Activated CD8-positive, alpha-beta T cell treated with anti-CD3 and anti-CD28 coated beads for 36 hours (primary cell): ENCODE data around the gene STXBP6. TPM values are rescaled to one million over a fixed set of nuclear protein-coding genes. Genes with fewer than 3 reads are reported as not detected.

Source experiments
- ATAC-seq: fragments of 200-7000 bp; cut with Tn5 transposase; one replicate; pipeline ENCODE4 v1.10.0; 2021; ENCODE audit warnings: mild to moderate bottlenecking, moderate library complexity
- CTCF ChIA-PET: fragments of 350-600 bp; sonication (Branson Sonifier 250); formaldehyde crosslinking; loops from one replicate; lab custom pipeline; 2021; ENCODE audit warnings: antibody characterized with exemption; lab: Charles Lee
- POLR2A ChIA-PET: fragments of 350-600 bp; sonication (Branson Sonifier 250); formaldehyde crosslinking; loops from one replicate; lab custom pipeline; 2021; ENCODE audit warnings: antibody characterized with exemption; lab: Charles Lee
- DNase-seq: peaks from one replicate; pipeline ENCODE4 v3.0.0-alpha.2; 2020
- H3K27ac Mint-ChIP-seq: one replicate; pipeline ENCODE4 v1.8.0; 2021; ENCODE audit warnings: mild to moderate bottlenecking, mixed read lengths
- H3K27me3 Mint-ChIP-seq: one replicate; pipeline ENCODE4 v1.8.0; 2021; ENCODE audit warnings: mixed read lengths
- H3K36me3 Mint-ChIP-seq: one replicate; pipeline ENCODE4 v1.8.0; 2021; ENCODE audit warnings: low read depth, mixed read lengths
- H3K4me1 Mint-ChIP-seq: one replicate; pipeline ENCODE4 v1.8.0; 2021; ENCODE audit warnings: low read depth, mixed read lengths
- H3K4me3 Mint-ChIP-seq: one replicate; pipeline ENCODE4 v1.8.0; 2021; ENCODE audit warnings: mild to moderate bottlenecking, moderate library complexity, mixed read lengths
- H3K9me3 Mint-ChIP-seq: one replicate; pipeline ENCODE4 v1.8.0; 2021; ENCODE audit warnings: mixed read lengths
- intact Hi-C: fragments of 100-400 bp; cut with micrococcal nuclease; formaldehyde crosslinking; loops from one replicate; pipeline ENCODE4 v1.10.0; 2022
- total RNA-seq, 2 experiments: library from RNA; stranded (reverse); gene quantifications; one replicate each; pipeline ENCODE4 v1.2.3, GENCODE V29; 2021
- TF ChIP-seq, protein P1 (sequence below): fragments of 200-600 bp; IDR thresholded peaks from one replicate; pipeline ENCODE4 v1.8.0; 2022; ENCODE audit warnings: antibody characterized with exemption, mild to moderate bottlenecking

The STXBP6 gene
- total RNA-seq, 2 experiments from 2014 or later = not detected

DNA sequence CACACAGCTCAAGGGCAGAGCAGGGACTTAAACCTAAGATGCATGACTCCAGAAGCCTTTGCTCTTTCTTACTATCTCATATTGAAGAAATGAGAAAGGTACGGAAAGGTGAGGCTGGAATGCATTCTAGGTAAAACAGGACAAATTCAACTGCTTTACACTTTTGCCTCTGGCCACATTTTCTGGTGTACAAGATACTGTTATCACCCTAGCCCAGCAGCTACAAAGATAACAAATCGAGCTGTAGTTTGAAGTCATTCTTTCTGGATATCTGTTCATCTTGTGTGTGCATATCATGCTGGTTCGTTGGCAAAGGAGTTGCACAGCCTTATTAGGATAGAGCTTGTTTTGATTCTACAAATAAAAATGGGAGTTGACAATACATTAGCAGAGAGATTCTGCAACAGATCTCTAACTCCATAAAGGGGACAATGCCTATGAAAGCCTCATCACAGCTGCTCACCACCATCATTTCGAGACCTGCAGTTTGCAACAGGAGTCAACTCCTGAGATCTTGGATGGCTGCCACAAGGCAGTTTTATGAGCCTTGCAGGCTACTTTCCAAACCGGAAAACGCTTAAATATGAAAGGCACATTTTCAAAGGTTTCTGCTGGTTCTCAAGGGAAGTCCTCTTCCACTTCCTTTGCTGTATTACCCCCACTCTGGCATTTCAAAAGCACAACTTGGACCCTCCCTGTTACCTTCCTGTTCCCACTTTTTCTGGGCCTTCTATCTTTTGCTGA lies 64.9 kb downstream of the STXBP6 start:
- CTCF ChIA-PET = no interaction called here
- intact Hi-C loops = no loop called here
- TF ChIP-seq, protein P1, sequence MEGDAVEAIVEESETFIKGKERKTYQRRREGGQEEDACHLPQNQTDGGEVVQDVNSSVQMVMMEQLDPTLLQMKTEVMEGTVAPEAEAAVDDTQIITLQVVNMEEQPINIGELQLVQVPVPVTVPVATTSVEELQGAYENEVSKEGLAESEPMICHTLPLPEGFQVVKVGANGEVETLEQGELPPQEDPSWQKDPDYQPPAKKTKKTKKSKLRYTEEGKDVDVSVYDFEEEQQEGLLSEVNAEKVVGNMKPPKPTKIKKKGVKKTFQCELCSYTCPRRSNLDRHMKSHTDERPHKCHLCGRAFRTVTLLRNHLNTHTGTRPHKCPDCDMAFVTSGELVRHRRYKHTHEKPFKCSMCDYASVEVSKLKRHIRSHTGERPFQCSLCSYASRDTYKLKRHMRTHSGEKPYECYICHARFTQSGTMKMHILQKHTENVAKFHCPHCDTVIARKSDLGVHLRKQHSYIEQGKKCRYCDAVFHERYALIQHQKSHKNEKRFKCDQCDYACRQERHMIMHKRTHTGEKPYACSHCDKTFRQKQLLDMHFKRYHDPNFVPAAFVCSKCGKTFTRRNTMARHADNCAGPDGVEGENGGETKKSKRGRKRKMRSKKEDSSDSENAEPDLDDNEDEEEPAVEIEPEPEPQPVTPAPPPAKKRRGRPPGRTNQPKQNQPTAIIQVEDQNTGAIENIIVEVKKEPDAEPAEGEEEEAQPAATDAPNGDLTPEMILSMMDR = no peak
- no peak overlapping the region for H3K4me3 Mint-ChIP-seq
- no peaks in the 10 kb centered on the region for H3K36me3 Mint-ChIP-seq
- H3K27me3 Mint-ChIP-seq = peaks cover 5% of the 10 kb centered on the region
- no peaks in the 10 kb centered on the region for H3K4me1 Mint-ChIP-seq
- ATAC-seq (no peak), DNase-seq (no peak)
- H3K9me3 Mint-ChIP-seq = no peaks in the 10 kb centered on the region
- no peak overlapping the region for H3K27ac Mint-ChIP-seq
- POLR2A ChIA-PET = no interaction called here

DNA sequence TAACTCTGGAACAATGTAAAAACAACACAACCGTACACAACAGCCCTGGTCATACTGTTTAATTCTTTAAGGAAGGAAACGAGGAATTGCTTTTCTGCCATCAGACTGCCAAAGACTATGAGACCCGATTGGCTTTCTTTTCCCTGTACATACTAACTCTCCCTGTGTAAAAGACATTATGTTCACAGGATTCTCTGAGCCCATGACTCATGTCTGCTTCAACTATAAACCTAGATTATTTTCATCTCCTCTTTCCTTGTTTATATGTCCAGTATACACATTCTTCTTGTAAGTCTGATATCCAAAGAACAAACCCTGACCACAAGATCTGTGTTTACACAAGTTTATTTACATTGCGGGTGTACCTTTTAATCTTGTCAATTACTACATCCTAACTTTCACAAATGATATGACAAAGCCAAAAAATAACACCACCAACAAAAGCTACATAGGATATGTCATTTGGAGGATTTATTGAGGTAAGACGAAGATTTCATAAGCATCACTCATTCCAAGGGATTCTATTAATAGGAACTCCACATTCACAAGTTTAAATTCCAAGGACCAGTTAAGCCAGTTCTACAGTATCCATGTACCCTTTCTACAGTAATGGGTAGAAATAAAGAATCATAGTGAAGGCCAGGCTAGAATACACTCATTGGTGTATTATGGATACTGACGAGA lies 67.3 kb downstream of the STXBP6 start:
- Mint-ChIP-seq H3K4me1 (no peaks in the 10 kb centered on the region), H3K27me3 (peaks cover 7% of the 10 kb centered on the region), H3K9me3 (no peaks in the 10 kb centered on the region), H3K36me3 (no peaks in the 10 kb centered on the region), H3K4me3 (no peak overlapping the region), H3K27ac (no peak overlapping the region)
- CTCF ChIA-PET = no interaction called here
- DNase-seq = no peak
- intact Hi-C loops = no loop called here
- TF ChIP-seq, protein P1 = no peak
- POLR2A ChIA-PET = no interaction called here
- no peak for ATAC-seq

DNA sequence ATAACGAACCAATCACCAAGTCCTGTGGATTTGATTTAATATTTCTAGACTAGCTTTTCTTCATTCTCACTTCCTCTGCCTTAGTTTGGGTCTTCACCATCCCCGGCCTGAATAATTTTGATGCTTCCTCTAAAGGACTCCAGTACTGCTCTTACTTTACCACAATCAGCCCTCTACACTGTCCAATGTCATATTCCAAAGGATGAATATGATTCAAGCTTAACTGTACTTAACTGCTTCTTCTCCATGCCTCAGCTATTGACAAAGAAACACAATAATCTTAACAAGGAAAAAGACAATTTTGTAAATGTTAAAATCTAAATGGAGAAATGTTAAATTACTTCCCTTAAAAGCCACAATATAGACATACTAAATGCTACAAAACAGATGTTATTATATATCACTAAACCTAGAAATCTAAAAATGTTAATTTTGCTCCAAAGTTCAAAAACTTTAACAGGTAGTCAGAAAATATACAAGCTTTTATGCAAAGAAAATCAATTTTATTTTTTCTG lies 70.2 kb downstream of the STXBP6 start:
- H3K4me3 Mint-ChIP-seq = no peak overlapping the region
- ATAC-seq = no peak
- peaks cover 9% of the 10 kb centered on the region for H3K27me3 Mint-ChIP-seq
- H3K27ac Mint-ChIP-seq = no peak overlapping the region
- H3K9me3 Mint-ChIP-seq = no peaks in the 10 kb centered on the region
- CTCF ChIA-PET = interaction anchor here (1.0 kb wide), 1 partner anchor 290 kb away, joined by 3 read pairs; no protein-coding TSS in a partner anchor
- intact Hi-C loops = no loop called here
- no peaks in the 10 kb centered on the region for H3K36me3 Mint-ChIP-seq
- no peaks in the 10 kb centered on the region for H3K4me1 Mint-ChIP-seq
- POLR2A ChIA-PET = no interaction called here
- TF ChIP-seq, protein P1 = no peak
- no peak for DNase-seq

DNA sequence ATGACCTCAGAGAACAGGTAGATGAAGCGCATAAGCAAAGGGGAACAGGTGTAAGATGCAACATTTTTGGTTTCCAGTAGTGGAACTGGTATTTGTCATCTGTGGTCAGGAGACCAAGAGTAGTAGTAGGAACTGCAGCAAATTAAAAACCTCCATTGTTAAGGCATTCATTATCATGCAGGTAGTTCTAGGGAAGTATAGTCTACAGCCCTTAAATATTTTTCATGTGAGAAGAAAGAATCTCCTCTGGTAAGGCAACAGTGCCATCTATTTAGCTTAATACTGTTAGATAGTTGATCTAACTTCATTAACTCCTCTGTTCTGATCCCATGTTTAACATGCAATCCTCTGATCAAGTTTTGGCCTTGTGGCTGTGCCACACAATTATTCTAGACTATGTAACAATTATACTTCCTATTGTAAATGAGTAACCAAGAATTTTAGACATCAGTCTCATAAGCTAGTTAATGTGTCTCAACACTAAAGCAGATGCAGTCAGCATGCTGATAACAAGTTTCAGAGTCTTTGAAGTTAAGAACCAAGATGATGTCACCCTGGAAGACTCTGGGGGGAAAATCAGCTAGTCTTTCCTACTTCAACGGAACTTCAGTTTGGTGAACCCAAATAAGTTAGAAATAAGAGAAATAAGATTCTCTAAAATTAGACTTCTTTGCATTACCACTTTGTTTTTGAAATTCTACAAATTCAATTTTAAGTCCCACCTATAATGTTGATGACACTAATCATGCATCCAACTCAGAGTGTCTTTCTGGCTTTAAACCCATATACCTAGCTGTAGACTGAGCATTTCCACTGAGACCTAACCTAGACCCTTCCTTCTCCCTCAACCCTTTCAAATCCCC lies 70.9 kb downstream of the STXBP6 start:
- ChIA-PET CTCF (no interaction called here), POLR2A (no interaction called here)
- intact Hi-C loops = no loop called here
- Mint-ChIP-seq H3K27ac (no peak overlapping the region), H3K4me1 (no peaks in the 10 kb centered on the region), H3K27me3 (peaks cover 6% of the 10 kb centered on the region), H3K4me3 (no peak overlapping the region), H3K36me3 (no peaks in the 10 kb centered on the region), H3K9me3 (no peaks in the 10 kb centered on the region)
- no peak for DNase-seq
- no peak for ATAC-seq
- TF ChIP-seq, protein P1 = no peak
